Endothelial cell of umbilical vein (primary cell): Measurements from ENCODE around the gene CUEDC1. TPM values are rescaled to one million over a fixed set of nuclear protein-coding genes. Genes with fewer than 3 reads are reported as not detected.

Experiments used
- BruUV-seq: library from RNA; stranded (reverse); fragments of 400-500 nt; replicated peaks from 2 replicates; lab custom pipeline; 2021; lab: Mats Ljungman, UMichigan
- CTCF ChIA-PET: fragments of 300-600, 350-600 bp; sonication (Branson Sonifier 250); formaldehyde crosslinking; loops from one replicate; lab custom pipeline; 2021; ENCODE audit warnings: antibody characterized with exemption, inconsistent platforms; lab: Charles Lee
- POLR2A ChIA-PET: fragments of 300-600, 350-600 bp; sonication (Branson Sonifier 250); formaldehyde crosslinking; loops from one replicate; lab custom pipeline; 2021; ENCODE audit warnings: antibody characterized with exemption, inconsistent platforms; lab: Charles Lee
- DNase-seq: peaks from one replicate; pipeline ENCODE4 v3.0.0-alpha.2; 2011; ENCODE audit warnings: low read depth, low spot score
- FAIRE-seq: peaks from 2 replicates; lab custom pipeline; 2011; peaks lifted over from hg19 to GRCh38; lab: Jason Lieb, UNC
- H2AFZ ChIP-seq: 2 replicates; pipeline ENCODE4 v1.6.0; 2012; ENCODE audit warnings: low read depth, low read length, control low read depth, inconsistent platforms
- H3K27ac ChIP-seq: 2 replicates; pipeline ENCODE4 v1.5.1; 2011; ENCODE audit warnings: low read depth, mild to moderate bottlenecking, control low read depth, low read length, moderate library complexity; ENCODE audit not compliant: insufficient read depth
- H3K27me3 ChIP-seq, 2 experiments: 2 replicates each; pipeline versions ENCODE4 v1.6.0 to v1.6.1; 2011; ENCODE audit warnings: low read length in 2 of 2, mixed read lengths in 1 of 2; ENCODE audit not compliant: control insufficient read depth in 2 of 2, insufficient read depth in 2 of 2
- H3K36me3 ChIP-seq, 2 experiments: 2 replicates in 1 of 2; 3 replicates in 1 of 2; pipeline ENCODE4 v1.5.1; 2011; ENCODE audit warnings: low read length in 2 of 2, mild to moderate bottlenecking in 1 of 2, moderate library complexity in 1 of 2; ENCODE audit not compliant: control insufficient read depth in 2 of 2, insufficient read depth in 2 of 2; ENCODE audit errors: extremely low read depth in 1 of 2
- H3K4me1 ChIP-seq: 3 replicates; pipeline ENCODE4 v1.5.1; 2011; ENCODE audit warnings: mild to moderate bottlenecking, low read length; ENCODE audit not compliant: control insufficient read depth, insufficient read depth; ENCODE audit errors: extremely low read depth
- H3K4me2 ChIP-seq: 2 replicates; pipeline ENCODE4 v1.6.1; 2011; ENCODE audit warnings: low read length, control low read depth, mixed read lengths; ENCODE audit not compliant: insufficient read depth
- H3K4me3 ChIP-seq, 3 experiments: fragments of 200-600 bp in 1 of 3; sonication (generic), shearing (Covaris generic) in 1 of 3; replicated peaks in 1 of 3; 2 replicates each; pipeline ENCODE4 v1.5.1; 2011 to 2016; ENCODE audit warnings: control low read depth in 3 of 3, low read length in 3 of 3, mild to moderate bottlenecking in 2 of 3, inconsistent platforms in 1 of 3, low read depth in 1 of 3, moderate library complexity in 1 of 3; ENCODE audit not compliant: insufficient read depth in 1 of 3
- H3K79me2 ChIP-seq: 2 replicates; pipeline ENCODE4 v1.6.0; 2012; ENCODE audit warnings: low read length, inconsistent platforms; ENCODE audit not compliant: control insufficient read depth, insufficient read depth
- H3K9ac ChIP-seq: replicated peaks from 2 replicates; pipeline ENCODE3; 2011; ENCODE audit warnings: low read length, control low read depth; ENCODE audit not compliant: insufficient read depth; ENCODE audit errors: extremely low read depth
- H3K9me1 ChIP-seq: replicated peaks from 3 replicates; pipeline ENCODE4 v1.6.0; 2011; ENCODE audit warnings: mild to moderate bottlenecking, low read length; ENCODE audit not compliant: control insufficient read depth, insufficient read depth; ENCODE audit errors: extremely low read depth
- H3K9me3 ChIP-seq: replicated peaks from 2 replicates; pipeline ENCODE4 v1.5.1; 2012; ENCODE audit warnings: low read length, inconsistent platforms; ENCODE audit not compliant: control insufficient read depth, insufficient read depth
- H4K20me1 ChIP-seq: replicated peaks from 2 replicates; pipeline ENCODE3; 2011; ENCODE audit warnings: mild to moderate bottlenecking, low read length; ENCODE audit not compliant: control insufficient read depth, insufficient read depth; ENCODE audit errors: extremely low read depth
- EZH2 ChIP-seq: IDR thresholded peaks from 2 replicates; pipeline ENCODE4 v1.6.1; 2012; ENCODE audit warnings: borderline replicate concordance, low read depth, mild to moderate bottlenecking, moderate library complexity, low read length, inconsistent platforms; ENCODE audit not compliant: severe bottlenecking
- FOS ChIP-seq: IDR thresholded peaks from 2 replicates; pipeline ENCODE4 v1.6.1; 2011; ENCODE audit warnings: mild to moderate bottlenecking, low read length, moderate library complexity, borderline replicate concordance; ENCODE audit not compliant: insufficient read depth
- GATA2 ChIP-seq: IDR thresholded peaks from 2 replicates; pipeline ENCODE4 v1.7.0; 2011; ENCODE audit warnings: low read depth, mild to moderate bottlenecking, moderate library complexity, mixed read lengths, low read length; ENCODE audit not compliant: insufficient read length, insufficient read depth
- JUN ChIP-seq: IDR thresholded peaks from 2 replicates; pipeline ENCODE4 v1.6.1; 2011; ENCODE audit warnings: borderline replicate concordance, low read depth; ENCODE audit not compliant: insufficient read length, insufficient read depth
- MYC ChIP-seq: IDR thresholded peaks from one replicate; pipeline ENCODE4 v1.6.1; 2011; ENCODE audit warnings: mild to moderate bottlenecking, low read depth, low read length
- POLR2A ChIP-seq: IDR thresholded peaks from 2 replicates; pipeline ENCODE4 v1.6.1; 2012; ENCODE audit warnings: low read depth, mild to moderate bottlenecking, control low read depth, low read length
- POLR2AphosphoS5 ChIP-seq: IDR thresholded peaks from 2 replicates; pipeline ENCODE4 v1.6.1; 2012; ENCODE audit warnings: low read depth, mild to moderate bottlenecking, control low read depth, low read length, moderate library complexity; ENCODE audit not compliant: insufficient read depth
- dilution Hi-C: fragments of 300-500 bp; cut with MboI; formaldehyde crosslinking; loops from one replicate; pipeline ENCODE4 v1.15.0; 2019; ENCODE audit warnings: low sequenced_read_pairs; ENCODE audit not compliant: extremely low pct_ligation_motif_present
- intact Hi-C: fragments of 100-400 bp; cut with micrococcal nuclease; formaldehyde crosslinking; loops from one replicate; pipeline ENCODE4 v1.10.0; 2022
- polyA plus RNA-seq, 4 experiments: library from polyadenylated mRNA; depleted of rRNA in 3 of 4; stranded (reverse) in 3 of 4; unstranded in 1 of 4; fragments of >200 nt; gene quantifications; 2 replicates each; pipeline versions ENCODE4 v1.2.1 to v1.2.3, GENCODE V29; 2011 to 2012; ENCODE audit warnings: missing spikeins in 1 of 4
- total RNA-seq: library from RNA; stranded (reverse); gene quantifications from 2 replicates; pipeline ENCODE4 v1.2.3, GENCODE V29; 2021
- TF ChIP-seq, protein P1 (sequence below): IDR thresholded peaks from 2 replicates; pipeline ENCODE4 v1.6.1; 2011; ENCODE audit not compliant: insufficient read depth, insufficient read length
- TF ChIP-seq, protein P2 (sequence below), 2 donors: IDR thresholded peaks; 1 replicate in 1 of 2; 2 replicates in 1 of 2; pipeline ENCODE4 v1.5.1; 2011; ENCODE audit warnings: low read length in 2 of 2, mild to moderate bottlenecking in 2 of 2, moderate library complexity in 2 of 2, control low read depth in 1 of 2, inconsistent platforms in 1 of 2, low read depth in 1 of 2; ENCODE audit not compliant: insufficient read depth in 1 of 2; ENCODE audit errors: extremely low read depth in 1 of 2

The CUEDC1 gene
- total and polyA plus RNA-seq, 2 donors (not counting 3 experiments of a cell fraction or from before 2014, with no cell fraction given), result 15.8 to 27.7 TPM

DNA sequence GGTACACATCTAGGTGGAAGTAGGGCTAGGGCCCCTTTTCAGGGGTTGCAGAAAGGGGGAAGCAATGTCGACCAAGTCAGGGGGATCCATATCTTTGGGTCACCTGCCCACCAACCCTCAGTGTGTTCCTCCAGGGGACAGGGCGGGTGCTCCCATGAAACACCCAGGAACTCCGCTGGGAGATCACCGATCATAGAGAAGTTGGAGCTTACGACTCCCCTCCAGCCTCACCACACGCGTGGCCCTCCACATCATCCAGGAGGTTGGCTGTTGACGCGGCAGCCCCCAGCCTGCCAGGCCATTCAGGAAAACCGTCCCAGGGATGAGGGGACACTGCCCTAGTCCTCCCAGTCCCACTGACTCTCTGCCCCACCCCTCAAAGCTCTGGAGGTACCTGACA is 88.1 kb downstream of the CUEDC1 start:
- Histone ChIP-seq H3K9me3 (no peaks in the 10 kb centered on the region), H3K79me2 (no peaks in the 10 kb centered on the region), H3K27me3 (no peaks in the 10 kb centered on the region), H3K9ac (no peak overlapping the region), H3K36me3 (no peaks in the 10 kb centered on the region), H2AFZ (no peak overlapping the region), H4K20me1 (no peaks in the 10 kb centered on the region), H3K27ac (no peak overlapping the region), H3K4me3 (no peak overlapping the region), H3K9me1 (no peaks in the 10 kb centered on the region), H3K4me2 (no peak overlapping the region), H3K4me1 (peaks cover 30% of the 10 kb centered on the region)
- dilution Hi-C loops (loop anchor here (25.0 kb wide), 1 partner anchor 120 kb away; the partner anchor contains the start of gene VEZF1), intact Hi-C loops (loop anchor here (5.0 kb wide), 1 partner anchor 215 kb away; the partner anchor contains the start of gene DYNLL2)
- no peak for DNase-seq
- ChIA-PET CTCF (interaction anchor here (0.9 to 11.3 kb wide), 11 partner anchors 8 to 133 kb away, joined by 3 to 202 read pairs (median 6); no protein-coding TSS in a partner anchor), POLR2A (interaction anchor here (0.5 kb wide), 1 partner anchor 39 kb away, joined by 3 read pairs; no protein-coding TSS in a partner anchor)
- TF ChIP-seq JUN (no peak), POLR2A (no peak), GATA2 (no peak), EZH2 (no peak), MYC (no peak), POLR2AphosphoS5 (no peak), FOS (no peak)
- TF ChIP-seq, protein P1, sequence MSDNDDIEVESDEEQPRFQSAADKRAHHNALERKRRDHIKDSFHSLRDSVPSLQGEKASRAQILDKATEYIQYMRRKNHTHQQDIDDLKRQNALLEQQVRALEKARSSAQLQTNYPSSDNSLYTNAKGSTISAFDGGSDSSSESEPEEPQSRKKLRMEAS, result no peak
- TF ChIP-seq, protein P2, sequence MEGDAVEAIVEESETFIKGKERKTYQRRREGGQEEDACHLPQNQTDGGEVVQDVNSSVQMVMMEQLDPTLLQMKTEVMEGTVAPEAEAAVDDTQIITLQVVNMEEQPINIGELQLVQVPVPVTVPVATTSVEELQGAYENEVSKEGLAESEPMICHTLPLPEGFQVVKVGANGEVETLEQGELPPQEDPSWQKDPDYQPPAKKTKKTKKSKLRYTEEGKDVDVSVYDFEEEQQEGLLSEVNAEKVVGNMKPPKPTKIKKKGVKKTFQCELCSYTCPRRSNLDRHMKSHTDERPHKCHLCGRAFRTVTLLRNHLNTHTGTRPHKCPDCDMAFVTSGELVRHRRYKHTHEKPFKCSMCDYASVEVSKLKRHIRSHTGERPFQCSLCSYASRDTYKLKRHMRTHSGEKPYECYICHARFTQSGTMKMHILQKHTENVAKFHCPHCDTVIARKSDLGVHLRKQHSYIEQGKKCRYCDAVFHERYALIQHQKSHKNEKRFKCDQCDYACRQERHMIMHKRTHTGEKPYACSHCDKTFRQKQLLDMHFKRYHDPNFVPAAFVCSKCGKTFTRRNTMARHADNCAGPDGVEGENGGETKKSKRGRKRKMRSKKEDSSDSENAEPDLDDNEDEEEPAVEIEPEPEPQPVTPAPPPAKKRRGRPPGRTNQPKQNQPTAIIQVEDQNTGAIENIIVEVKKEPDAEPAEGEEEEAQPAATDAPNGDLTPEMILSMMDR (IDR thresholded peaks at IDR 0.05; ENCODE audit: extremely low read depth in 1 of 2, insufficient read depth in 1 of 2, low read depth in 1 of 2, low read length in 2 of 2), result no peak
- no TSS peak for BruUV-seq
- FAIRE-seq, result peak; percentile 18
